HG03432 (cell line): ENCODE data around the gene BCO2.
"Not testable (repeated sequence)": the region's sequence is repeated elsewhere in the genome, so short reads cannot be mapped to it uniquely, and the experiment has no call there.

Source experiments
- ATAC-seq: cut with Tn5 transposase; IDR thresholded peaks from one replicate; pipeline ENCODE4 v1.9.1; 2021; ENCODE audit warnings: mild to moderate bottlenecking, moderate library complexity; ENCODE audit not compliant: unreplicated experiment

Gene BCO2, protein sequence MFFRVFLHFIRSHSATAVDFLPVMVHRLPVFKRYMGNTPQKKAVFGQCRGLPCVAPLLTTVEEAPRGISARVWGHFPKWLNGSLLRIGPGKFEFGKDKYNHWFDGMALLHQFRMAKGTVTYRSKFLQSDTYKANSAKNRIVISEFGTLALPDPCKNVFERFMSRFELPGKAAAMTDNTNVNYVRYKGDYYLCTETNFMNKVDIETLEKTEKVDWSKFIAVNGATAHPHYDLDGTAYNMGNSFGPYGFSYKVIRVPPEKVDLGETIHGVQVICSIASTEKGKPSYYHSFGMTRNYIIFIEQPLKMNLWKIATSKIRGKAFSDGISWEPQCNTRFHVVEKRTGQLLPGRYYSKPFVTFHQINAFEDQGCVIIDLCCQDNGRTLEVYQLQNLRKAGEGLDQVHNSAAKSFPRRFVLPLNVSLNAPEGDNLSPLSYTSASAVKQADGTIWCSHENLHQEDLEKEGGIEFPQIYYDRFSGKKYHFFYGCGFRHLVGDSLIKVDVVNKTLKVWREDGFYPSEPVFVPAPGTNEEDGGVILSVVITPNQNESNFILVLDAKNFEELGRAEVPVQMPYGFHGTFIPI

DNA sequence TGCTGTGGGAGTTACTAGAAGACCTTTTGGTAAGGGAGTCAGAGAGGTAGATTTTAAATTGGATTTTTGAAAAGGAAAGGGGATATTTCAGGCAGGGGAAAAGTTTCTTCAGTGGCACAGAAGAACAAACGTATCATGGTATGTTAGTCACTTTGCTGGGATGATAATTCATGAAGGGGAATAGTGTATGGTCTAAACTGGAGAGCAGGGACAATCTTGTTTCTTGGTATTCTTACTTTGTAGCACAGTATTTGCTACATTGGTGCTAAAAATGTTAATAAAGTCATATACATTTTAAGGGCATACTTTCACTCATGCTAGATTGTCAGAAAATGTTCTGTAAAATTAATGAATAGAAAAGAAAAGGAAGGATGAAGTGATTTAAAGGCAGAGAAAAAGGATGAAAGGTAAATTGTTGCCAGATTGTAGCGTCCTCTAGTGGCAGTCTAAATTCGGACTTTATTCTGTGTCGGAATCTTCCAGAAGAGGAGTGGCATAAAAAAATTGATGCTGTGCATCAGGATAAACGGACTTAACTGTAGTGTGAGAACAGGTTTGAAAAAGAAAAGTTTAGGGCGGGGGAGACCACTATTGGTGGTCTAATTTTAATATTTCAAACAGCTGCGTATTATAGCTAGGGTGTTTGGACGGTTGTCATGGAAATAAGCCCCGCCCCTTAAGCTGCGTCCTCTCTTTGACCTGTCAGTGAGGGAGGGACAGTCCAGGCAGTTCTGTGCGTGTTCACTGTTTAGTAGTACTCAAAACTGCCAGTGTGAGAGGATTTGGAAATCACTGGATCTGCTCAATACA, at the start of gene BCO2:
Gene BCO2, plus strand, starts transcription at position 724 of the 810 bp plus-strand sequence. CDS start 90 bp downstream, outside the sequence.
- peak; percentile 56 for ATAC-seq

GRCh38 chr11:112127056-112127455, 48.3 kb upstream of the BCO2 start:
- ATAC-seq = no peak

GRCh38 chr11:112128483-112129121, 46.7 kb upstream of the BCO2 start:
- no peak for ATAC-seq

DNA sequence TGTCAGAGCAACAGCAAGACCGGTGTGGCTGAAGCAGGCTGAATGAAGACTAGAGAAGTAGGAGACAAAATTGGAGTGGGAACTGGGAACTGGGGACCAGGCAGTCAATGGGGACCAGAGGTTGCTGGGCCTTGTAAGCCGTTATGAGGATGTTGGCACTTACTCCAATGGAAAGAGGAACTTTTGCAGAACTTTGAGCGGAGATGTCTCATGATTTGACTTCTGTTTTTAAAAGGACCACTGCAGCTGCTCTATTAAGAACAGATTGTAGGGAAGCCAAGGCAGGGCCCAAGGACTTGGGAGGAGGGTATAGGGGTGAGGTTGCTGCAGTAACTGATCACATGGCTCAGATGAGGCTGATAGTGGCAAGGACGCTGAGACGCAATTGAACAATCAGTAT, 45.7 kb upstream of the BCO2 start:
- no peak for ATAC-seq

DNA sequence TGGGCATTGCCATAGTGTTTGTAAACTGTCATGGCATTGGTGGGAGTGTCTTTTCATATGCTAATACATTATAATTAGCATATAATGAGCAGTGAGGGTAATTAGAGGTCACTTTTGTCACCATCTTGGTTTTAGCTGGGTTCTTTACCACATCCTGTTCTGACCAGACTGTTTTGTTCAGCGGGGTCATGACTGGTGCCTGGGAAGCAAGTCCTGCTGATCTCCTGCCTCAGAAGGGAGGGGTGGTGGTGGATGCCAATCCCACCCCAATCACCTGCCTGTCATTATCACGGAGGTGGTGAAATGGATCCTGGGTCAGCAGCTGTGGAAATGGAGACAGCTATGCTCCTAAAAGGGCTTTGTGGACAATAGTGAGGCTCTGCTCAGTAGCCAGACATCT, 42.6 kb upstream of the BCO2 start:
- ATAC-seq = no peak

- no peak for ATAC-seq
These were observed 40.8 kb upstream of the BCO2 start for GRCh38 chr11:112134473-112134872.

DNA sequence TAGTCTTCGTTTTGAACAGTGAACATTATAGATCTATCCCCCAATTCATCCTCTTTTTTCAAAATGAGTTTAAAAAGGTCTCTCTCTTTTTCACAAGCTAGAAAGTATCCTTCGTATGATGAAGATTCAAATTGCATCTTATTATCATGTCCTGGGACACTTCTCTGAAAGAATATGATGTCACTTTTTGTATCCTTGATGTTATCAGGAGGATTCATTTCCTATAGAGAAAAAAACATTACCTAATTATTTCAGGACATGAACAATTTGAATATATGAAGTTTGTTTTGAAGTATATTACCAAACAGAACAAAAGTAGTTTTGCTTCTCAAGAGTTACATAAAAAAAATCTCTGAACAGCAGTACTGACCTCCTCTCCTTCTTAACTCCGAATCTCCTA, 31.7 kb upstream of the BCO2 start:
- ATAC-seq = no peak

GRCh38 chr11:112150517-112150916, 24.8 kb upstream of the BCO2 start:
- no peak for ATAC-seq

DNA sequence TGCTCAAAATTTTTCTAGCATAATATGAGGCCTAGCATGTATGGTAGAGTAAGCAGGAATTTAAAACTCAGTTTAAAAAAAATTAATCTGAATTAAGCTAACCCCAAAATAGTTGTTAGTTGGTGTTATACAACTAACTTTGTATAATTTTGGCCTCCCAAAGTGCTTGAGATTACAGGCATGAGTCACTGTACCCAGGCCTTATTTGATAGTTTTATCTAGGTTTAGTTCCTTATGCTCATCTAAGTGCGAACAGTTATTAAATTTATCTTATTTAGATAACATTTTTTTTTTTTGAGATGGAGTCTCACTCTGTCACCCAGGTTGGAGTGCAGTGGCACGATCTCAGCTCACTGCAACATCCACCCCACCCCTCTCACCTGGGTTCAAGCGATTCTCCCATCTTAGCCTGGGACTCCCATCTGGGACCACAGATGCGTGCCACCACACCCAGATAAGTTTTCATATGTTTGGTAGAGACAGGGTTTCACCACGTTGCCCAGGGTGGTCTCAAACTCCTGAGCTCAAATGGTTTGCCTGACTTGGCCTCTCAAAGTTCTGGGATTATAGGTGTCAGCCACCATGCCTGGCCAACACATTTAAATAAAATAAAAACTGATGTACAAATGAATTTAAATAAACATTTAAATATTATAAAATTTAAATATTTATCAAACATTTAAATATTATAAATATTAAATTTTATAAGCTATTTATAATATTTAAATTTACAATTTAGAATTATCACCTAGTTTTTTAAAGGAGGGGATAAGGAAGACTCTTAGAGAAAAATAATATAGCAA, 19.0 kb upstream of the BCO2 start:
- no peak for ATAC-seq

DNA sequence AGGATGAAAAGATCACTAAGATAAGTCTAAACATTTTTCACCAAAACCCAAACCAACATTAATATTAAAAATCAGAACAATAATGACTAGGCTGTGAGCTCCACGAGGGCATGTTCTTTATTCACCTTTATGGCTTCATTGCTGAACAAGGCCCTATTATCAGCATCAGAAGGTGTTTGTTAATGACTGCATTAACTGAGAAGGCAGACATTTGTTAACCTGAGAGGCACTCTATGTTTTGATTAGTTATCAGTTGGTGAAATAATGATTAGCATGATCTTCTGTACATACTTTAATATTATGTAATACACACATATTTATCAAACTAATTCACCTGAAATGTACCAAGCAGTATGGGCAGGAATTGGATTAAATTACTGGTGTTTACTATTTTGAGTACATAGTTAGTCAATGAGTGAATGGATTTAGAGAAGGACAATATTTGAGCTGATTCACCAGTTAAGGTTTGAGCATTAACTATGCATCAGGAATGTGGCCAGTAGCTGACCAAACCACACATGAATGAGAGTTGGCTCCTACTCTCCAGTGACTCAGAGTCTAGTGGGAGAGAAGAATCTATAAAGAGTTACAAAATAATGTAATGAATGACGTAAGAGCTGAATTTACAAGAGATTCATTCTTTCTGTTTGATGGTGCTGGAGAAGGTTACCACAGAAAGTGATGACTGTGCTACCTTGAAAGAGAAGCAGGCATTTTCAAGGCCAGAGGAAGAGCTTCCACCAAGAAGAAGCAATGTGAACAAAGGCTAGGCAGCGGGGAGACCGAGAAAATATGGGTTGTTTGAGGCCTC, 18.2 kb upstream of the BCO2 start:
- ATAC-seq = no peak

GRCh38 chr11:112159098-112160065, 15.9 kb upstream of the BCO2 start:
- no peak for ATAC-seq

DNA sequence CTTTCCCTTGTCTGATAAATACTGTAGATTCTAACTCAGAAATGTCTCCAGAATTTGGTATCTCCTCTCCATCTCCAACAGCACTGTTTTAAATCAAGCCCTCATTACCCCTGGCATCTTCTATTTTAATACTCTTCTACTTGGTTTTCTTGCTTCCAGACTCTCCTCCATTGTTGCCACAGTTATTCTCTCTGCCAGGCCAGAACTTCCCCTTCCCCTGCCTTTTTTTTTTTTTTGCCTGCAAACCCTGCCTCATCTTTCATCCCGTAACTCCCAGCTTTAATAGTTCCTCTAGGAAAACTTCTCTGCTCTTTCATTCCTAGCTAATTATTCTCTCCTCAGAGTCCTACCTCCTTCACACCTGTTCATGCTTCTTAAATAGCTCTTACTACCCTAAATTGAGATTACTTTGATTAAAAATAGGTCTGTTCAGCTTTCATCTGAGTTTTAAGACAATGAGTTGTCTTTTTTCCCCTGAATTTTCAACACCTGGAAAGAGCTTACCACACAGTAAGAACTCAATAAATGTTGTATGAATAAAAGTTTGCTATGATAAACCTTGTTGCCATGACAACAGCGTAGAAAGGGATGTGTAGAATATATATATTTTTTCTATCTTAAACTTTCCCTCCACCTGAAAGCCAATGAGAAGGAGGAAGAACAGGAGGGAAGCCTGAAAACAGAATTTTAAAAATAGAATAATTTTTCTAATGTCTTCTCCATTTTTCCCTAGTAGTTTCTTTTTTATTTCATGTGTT, 15.0 kb upstream of the BCO2 start:
- no peak for ATAC-seq

DNA sequence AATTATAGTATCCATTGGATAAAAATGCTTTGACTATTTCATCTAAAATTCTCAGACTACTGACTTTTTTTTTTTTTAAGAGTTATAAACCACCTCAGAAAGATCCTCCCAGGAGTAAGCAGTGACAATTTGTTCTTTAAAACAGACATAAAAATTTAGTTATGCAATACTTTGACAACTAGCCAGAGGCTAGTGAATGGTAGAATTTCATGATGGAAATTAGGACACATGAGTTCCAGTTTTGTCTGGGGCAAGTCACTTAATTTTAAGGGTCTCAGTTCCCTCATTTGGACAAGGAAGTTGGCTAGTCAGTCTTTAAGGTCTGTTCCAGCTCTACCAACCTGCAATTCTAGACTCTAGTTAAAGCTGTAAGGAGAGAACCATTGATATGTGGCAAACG, 14.3 kb upstream of the BCO2 start:
- no peak for ATAC-seq

DNA sequence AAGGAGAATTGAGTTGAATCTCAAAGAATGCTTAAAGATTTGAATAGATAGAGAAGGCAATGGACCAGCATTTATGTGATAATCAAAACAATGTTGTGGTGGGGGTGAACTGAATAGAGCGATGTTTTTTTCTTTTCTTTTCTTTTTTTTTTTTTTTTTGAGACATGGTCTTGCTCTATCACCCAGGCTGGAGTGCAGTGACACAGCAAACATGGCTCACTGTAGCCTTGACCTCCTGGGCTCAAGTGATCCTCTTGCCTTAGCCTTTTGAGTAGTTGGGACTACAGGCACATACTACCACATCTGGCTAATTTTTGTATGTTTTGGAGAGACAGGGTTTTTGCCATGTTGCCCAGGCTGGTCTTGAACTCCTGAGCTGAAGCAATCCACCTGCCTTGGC, 13.1 kb upstream of the BCO2 start:
- ATAC-seq = not testable (repeated sequence)

GRCh38 chr11:112162761-112163546, 12.4 kb upstream of the BCO2 start:
- no peak for ATAC-seq

GRCh38 chr11:112163875-112164685, 11.2 kb upstream of the BCO2 start, which contains the start of gene IL18:
IL18 (minus strand) TSS chr11:112164094; CDS start chr11:112155053, 9,041 bp downstream.
- no peak for ATAC-seq
